Kidney (tissue), 14 donors: ENCODE results near the gene PTPRS. TPM values are rescaled to one million over a fixed set of nuclear protein-coding genes. Genes with fewer than 3 reads are reported as not detected.
A peak's percentile ranks its signal among the peaks of the same experiment; 100 is the strongest.

Source experiments
- DNase-seq, 5 donors: peaks; one replicate each; pipeline ENCODE4 v3.0.0-alpha.2; 2013 to 2020
- FAIRE-seq: peaks from 2 replicates; lab custom pipeline; 2012; peaks lifted over from hg19 to GRCh38; lab: Jason Lieb, UNC
- H3K27ac ChIP-seq, 2 donors: one replicate each; pipeline ENCODE4 v1.7.0; 2013; ENCODE audit warnings: low read depth in 2 of 2, low read length in 2 of 2, inconsistent platforms in 1 of 2
- H3K27me3 ChIP-seq: one replicate; pipeline ENCODE4 v1.7.1; 2013; ENCODE audit warnings: low read length, inconsistent platforms; ENCODE audit not compliant: control insufficient read depth, insufficient read depth
- H3K36me3 ChIP-seq, 3 donors: one replicate each; pipeline versions ENCODE4 v1.7.0 to v1.7.1; 2013; ENCODE audit warnings: low read length in 3 of 3, control low read depth in 1 of 3, inconsistent platforms in 1 of 3; ENCODE audit not compliant: insufficient read depth in 3 of 3, control insufficient read depth in 2 of 3
- H3K4me1 ChIP-seq, 3 donors: one replicate each; pipeline versions ENCODE4 v1.7.0 to v1.7.1; 2013; ENCODE audit warnings: low read length in 3 of 3, inconsistent platforms in 1 of 3, low read depth in 1 of 3; ENCODE audit not compliant: control insufficient read depth in 2 of 3, insufficient read depth in 2 of 3
- H3K4me3 ChIP-seq, 3 donors: one replicate each; pipeline versions ENCODE4 v1.7.0 to v1.8.1; 2013; ENCODE audit warnings: low read length in 3 of 3, control low read depth in 1 of 3, inconsistent platforms in 1 of 3
- H3K9ac ChIP-seq, 3 donors: one replicate each; pipeline versions ENCODE4 v1.7.0 to v1.7.1; 2013; ENCODE audit warnings: low read length in 3 of 3, control low read depth in 1 of 3, inconsistent platforms in 1 of 3
- H3K9me3 ChIP-seq, 3 donors: one replicate each; pipeline versions ENCODE4 v1.7.0 to v1.7.1; 2013; ENCODE audit warnings: low read length in 3 of 3, control low read depth in 1 of 3, inconsistent platforms in 1 of 3; ENCODE audit not compliant: control insufficient read depth in 2 of 3, insufficient read depth in 1 of 3
- CTCF ChIP-seq: IDR thresholded peaks from 3 replicates; pipeline ENCODE4 v1.5.1; 2012; ENCODE audit warnings: mild to moderate bottlenecking, moderate library complexity, borderline replicate concordance; ENCODE audit not compliant: insufficient read depth; ENCODE audit errors: extremely low read depth
- intact Hi-C: fragments of 100-400 bp; cut with DNase I; formaldehyde crosslinking; loops from one replicate; pipeline ENCODE4 v1.11.1; 2022
- polyA plus RNA-seq: library from polyadenylated mRNA; stranded (reverse); fragments of 350-450 nt; fragmentation: Illumina TruSeq; extraction: RNeasy Lipid Tissue Mini Kit (QIAGEN cat#74804); gene quantifications from one replicate; pipeline ENCODE4 v1.2.3, GENCODE V29; 2014; ENCODE audit warnings: low read depth, low replicate concordance; ENCODE audit not compliant: insufficient read depth
- total RNA-seq: library from RNA; stranded (reverse); fragmentation: NEBNext Ultra II Directional; extraction: Animal tissue kit (Norgen Biotek cat#: 25700); gene quantifications from one replicate; pipeline ENCODE4 v1.2.1, GENCODE V29; 2021
- donor health status: control.
- donor health status: control.
- donor health status: control.
- donor health status: control.
- donor health status: control.
- donor health status: DM: yes; HTN: yes; CAD: no.
- donor health status: Normal renal cell carcinoma (clear cell type).

PTPRS gene
- total and polyA plus RNA-seq, 2 donors from 2014 or later, result 7.2 to 103 TPM

GRCh38 chr19:5337708-5338655 is 2.6 kb downstream of the PTPRS start:
- TF ChIP-seq CTCF, result no peak
- FAIRE-seq, result no peak
- Histone ChIP-seq H3K27ac (no peak overlapping the region), H3K36me3 (no peaks in the 10 kb centered on the region), H3K27me3 (peaks cover 4% of the 10 kb centered on the region), H3K9me3 (no peaks in the 10 kb centered on the region), H3K4me1 (no peaks in the 10 kb centered on the region), H3K4me3 (no peak overlapping the region), H3K9ac (no peak overlapping the region)
- intact Hi-C loops, result no loop called here
- peak in 1 of 5 donors; percentile 52 for DNase-seq

- peaks cover 4% of the 10 kb centered on the region for H3K27me3 ChIP-seq
- intact Hi-C loops, result no loop called here
- no peak overlapping the region for H3K4me3 ChIP-seq
- no peak overlapping the region for H3K27ac ChIP-seq
- no peak for TF ChIP-seq CTCF
- FAIRE-seq (no peak), DNase-seq (no peak)
- H3K9me3 ChIP-seq, result no peaks in the 10 kb centered on the region
- no peaks in the 10 kb centered on the region for H3K36me3 ChIP-seq
- H3K4me1 ChIP-seq, result no peaks in the 10 kb centered on the region
- H3K9ac ChIP-seq, result no peak overlapping the region
Observed at GRCh38 chr19:5337126-5337525, 3.5 kb downstream of the PTPRS start.

- FAIRE-seq, result no peak
- H3K27me3 ChIP-seq, result peaks cover 4% of the 10 kb centered on the region
- no peak for TF ChIP-seq CTCF
Observed at GRCh38 chr19:5336195-5336965, 4.2 kb downstream of the PTPRS start.

More at GRCh38 chr19:5336195-5336965, 4.2 kb downstream of the PTPRS start:
- DNase-seq, result no peak
- H3K27ac ChIP-seq, result no peak overlapping the region
- no peaks in the 10 kb centered on the region for H3K4me1 ChIP-seq
- H3K9ac ChIP-seq, result no peak overlapping the region
- H3K9me3 ChIP-seq, result no peaks in the 10 kb centered on the region
- no peaks in the 10 kb centered on the region for H3K36me3 ChIP-seq
- intact Hi-C loops, result no loop called here
- no peak overlapping the region for H3K4me3 ChIP-seq
